AG04449 (cell line): Measurements from ENCODE around the gene MIEF2.
A peak's percentile ranks its signal among the peaks of the same experiment; 100 is the strongest.

ENCODE experiments used
- CTCF ChIA-PET: fragments of 350-600 bp; formaldehyde crosslinking; extraction: SDS; loops from one replicate; lab custom pipeline; 2021; ENCODE audit warnings: antibody characterized with exemption; lab: Yijun Ruan, JAX
- POLR2A ChIA-PET: fragments of 400-600, 350-600 bp; formaldehyde crosslinking; extraction: SDS; loops from one replicate; lab custom pipeline; 2020; ENCODE audit warnings: antibody characterized with exemption, inconsistent platforms; lab: Yijun Ruan, JAX
- DNase-seq: peaks from one replicate; pipeline ENCODE4 v3.0.0-alpha.2; 2010; ENCODE audit warnings: low read depth, low spot score
- H3K4me3 ChIP-seq: 2 replicates; pipeline ENCODE4 v1.5.1; 2011; ENCODE audit warnings: low read depth, mild to moderate bottlenecking, control low read depth, low read length
- TF ChIP-seq, protein P1 (sequence below): IDR thresholded peaks from one replicate; pipeline ENCODE4 v1.5.1; 2011; ENCODE audit warnings: mild to moderate bottlenecking, moderate library complexity, low read length, control low read depth, inconsistent platforms; ENCODE audit not compliant: insufficient read depth; ENCODE audit errors: missing control alignments

Gene MIEF2

GRCh38 chr17:18247613-18248001 is 12.9 kb upstream of the MIEF2 start:
- ChIA-PET CTCF (interaction anchor here (0.9 to 3.6 kb wide), 8 partner anchors 9 to 30 kb away, joined by 3 to 25 read pairs (median 5); partner anchors contain the start of gene MIEF2), POLR2A (interaction anchor here (0.6 kb wide), 1 partner anchor 63 kb away, joined by 3 read pairs; no protein-coding TSS in a partner anchor)
- DNase-seq: no peak

GRCh38 chr17:18248300-18248731 is 12.1 kb upstream of the MIEF2 start:
- ChIA-PET CTCF (interaction anchor here (0.9 to 3.6 kb wide), 12 partner anchors 8 to 34 kb away, joined by 3 to 25 read pairs (median 5); partner anchors contain the start of gene MIEF2), POLR2A (no interaction called here)
- DNase-seq: no peak
- TF ChIP-seq, protein P1, sequence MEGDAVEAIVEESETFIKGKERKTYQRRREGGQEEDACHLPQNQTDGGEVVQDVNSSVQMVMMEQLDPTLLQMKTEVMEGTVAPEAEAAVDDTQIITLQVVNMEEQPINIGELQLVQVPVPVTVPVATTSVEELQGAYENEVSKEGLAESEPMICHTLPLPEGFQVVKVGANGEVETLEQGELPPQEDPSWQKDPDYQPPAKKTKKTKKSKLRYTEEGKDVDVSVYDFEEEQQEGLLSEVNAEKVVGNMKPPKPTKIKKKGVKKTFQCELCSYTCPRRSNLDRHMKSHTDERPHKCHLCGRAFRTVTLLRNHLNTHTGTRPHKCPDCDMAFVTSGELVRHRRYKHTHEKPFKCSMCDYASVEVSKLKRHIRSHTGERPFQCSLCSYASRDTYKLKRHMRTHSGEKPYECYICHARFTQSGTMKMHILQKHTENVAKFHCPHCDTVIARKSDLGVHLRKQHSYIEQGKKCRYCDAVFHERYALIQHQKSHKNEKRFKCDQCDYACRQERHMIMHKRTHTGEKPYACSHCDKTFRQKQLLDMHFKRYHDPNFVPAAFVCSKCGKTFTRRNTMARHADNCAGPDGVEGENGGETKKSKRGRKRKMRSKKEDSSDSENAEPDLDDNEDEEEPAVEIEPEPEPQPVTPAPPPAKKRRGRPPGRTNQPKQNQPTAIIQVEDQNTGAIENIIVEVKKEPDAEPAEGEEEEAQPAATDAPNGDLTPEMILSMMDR: peak; percentile 83
- H3K4me3 ChIP-seq: no peak overlapping the region

More at GRCh38 chr17:18247613-18248001, 12.9 kb upstream of the MIEF2 start:
- no peak overlapping the region for H3K4me3 ChIP-seq
- TF ChIP-seq, protein P1: no peak

GRCh38 chr17:18248811-18249210 is 11.7 kb upstream of the MIEF2 start:
- TF ChIP-seq, protein P1: no peak
- POLR2A ChIA-PET: no interaction called here
- DNase-seq: no peak
- CTCF ChIA-PET: interaction anchor here (0.9 to 3.6 kb wide), 13 partner anchors 8 to 34 kb away, joined by 3 to 25 read pairs (median 5); partner anchors contain the start of gene MIEF2
- H3K4me3 ChIP-seq: no peak overlapping the region

DNA sequence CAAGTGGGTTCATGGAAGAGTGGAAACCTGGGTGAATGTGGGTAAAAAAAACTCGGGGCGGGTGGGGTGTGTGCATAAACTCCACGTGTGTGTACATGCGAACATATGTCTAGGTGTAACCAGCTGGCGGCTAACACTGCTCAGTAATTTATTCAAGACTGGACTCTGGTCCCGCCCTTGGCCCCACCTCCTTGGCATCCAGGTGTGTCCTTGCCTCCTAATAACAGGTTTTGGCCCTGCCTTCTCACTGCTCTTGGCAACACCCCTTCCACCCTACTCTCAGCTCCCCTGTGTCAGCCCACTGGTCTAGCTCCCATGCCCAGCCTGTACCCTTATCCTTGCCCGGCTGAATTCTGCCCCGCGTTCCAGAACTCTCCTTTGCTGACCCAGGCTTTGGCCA is 10.2 kb upstream of the MIEF2 start:
- DNase-seq: no peak
- TF ChIP-seq, protein P1: no peak
- H3K4me3 ChIP-seq: no peak overlapping the region
- ChIA-PET CTCF (interaction anchor here (3.6 kb wide), 1 partner anchor 12 kb away, joined by 15 read pairs; no protein-coding TSS in a partner anchor), POLR2A (no interaction called here)

- ChIA-PET CTCF (no interaction called here), POLR2A (no interaction called here)
- H3K4me3 ChIP-seq: no peak overlapping the region
- no peak for DNase-seq
- TF ChIP-seq, protein P1: no peak
Observed at GRCh38 chr17:18250708-18251107, 9.8 kb upstream of the MIEF2 start.

- TF ChIP-seq, protein P1: no peak
- CTCF ChIA-PET: no interaction called here
- no peak for DNase-seq
- no peak overlapping the region for H3K4me3 ChIP-seq
- POLR2A ChIA-PET: no interaction called here
Observed at GRCh38 chr17:18251204-18251603, 9.3 kb upstream of the MIEF2 start.
